Measurements from ENCODE around the gene METTL16.

GRCh38 chr17:2377659-2378058 is 134.0 kb downstream of the METTL16 start:
- TF ChIP-seq POLR2A (IDR thresholded peaks at IDR 0.05), result no peak
- TF ChIP-seq, protein P1, sequence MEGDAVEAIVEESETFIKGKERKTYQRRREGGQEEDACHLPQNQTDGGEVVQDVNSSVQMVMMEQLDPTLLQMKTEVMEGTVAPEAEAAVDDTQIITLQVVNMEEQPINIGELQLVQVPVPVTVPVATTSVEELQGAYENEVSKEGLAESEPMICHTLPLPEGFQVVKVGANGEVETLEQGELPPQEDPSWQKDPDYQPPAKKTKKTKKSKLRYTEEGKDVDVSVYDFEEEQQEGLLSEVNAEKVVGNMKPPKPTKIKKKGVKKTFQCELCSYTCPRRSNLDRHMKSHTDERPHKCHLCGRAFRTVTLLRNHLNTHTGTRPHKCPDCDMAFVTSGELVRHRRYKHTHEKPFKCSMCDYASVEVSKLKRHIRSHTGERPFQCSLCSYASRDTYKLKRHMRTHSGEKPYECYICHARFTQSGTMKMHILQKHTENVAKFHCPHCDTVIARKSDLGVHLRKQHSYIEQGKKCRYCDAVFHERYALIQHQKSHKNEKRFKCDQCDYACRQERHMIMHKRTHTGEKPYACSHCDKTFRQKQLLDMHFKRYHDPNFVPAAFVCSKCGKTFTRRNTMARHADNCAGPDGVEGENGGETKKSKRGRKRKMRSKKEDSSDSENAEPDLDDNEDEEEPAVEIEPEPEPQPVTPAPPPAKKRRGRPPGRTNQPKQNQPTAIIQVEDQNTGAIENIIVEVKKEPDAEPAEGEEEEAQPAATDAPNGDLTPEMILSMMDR (IDR thresholded peaks at IDR 0.05), result no peak
- TF ChIP-seq POLR2AphosphoS5 (IDR thresholded peaks at IDR 0.05), result no peak
- TF ChIP-seq EP300 (IDR thresholded peaks at IDR 0.05), result no peak
